H1 (cell line): Measurements from ENCODE around the gene ZC3H14. TPM values are rescaled to one million over a fixed set of nuclear protein-coding genes. Genes with fewer than 3 reads are reported as not detected.

Experiments
- CTCF ChIA-PET: fragments of 300-600 bp; sonication (Branson Sonifier 250); formaldehyde crosslinking; loops from one replicate; lab custom pipeline; 2021; ENCODE audit not compliant: partially characterized antibody; lab: Charles Lee
- POLR2A ChIA-PET: fragments of 300-600 bp; sonication (Branson Sonifier 250); formaldehyde crosslinking; loops from one replicate; lab custom pipeline; 2021; ENCODE audit warnings: inconsistent platforms; ENCODE audit not compliant: partially characterized antibody; lab: Charles Lee
- DNase-seq, 2 experiments: peaks; one replicate each; pipeline versions ENCODE4 v3.0.0 to v3.0.0-alpha.2; 2010 to 2022; ENCODE audit warnings: low spot score in 2 of 2, low read depth in 1 of 2, mixed read lengths in 1 of 2
- FAIRE-seq: peaks from 2 replicates; lab custom pipeline; 2011; peaks lifted over from hg19 to GRCh38; lab: Jason Lieb, UNC
- H2AFZ ChIP-seq: 2 replicates; pipeline ENCODE4 v1.8.1; 2012; ENCODE audit warnings: low read length, inconsistent platforms
- H2AK5ac ChIP-seq: 2 replicates; pipeline ENCODE4 v1.6.1; 2013; ENCODE audit warnings: low read depth, low read length
- H2BK120ac ChIP-seq: replicated peaks from 2 replicates; pipeline ENCODE3; 2013; ENCODE audit warnings: low read depth, low read length, inconsistent platforms
- H2BK12ac ChIP-seq: 2 replicates; pipeline ENCODE4 v1.6.1; 2013; ENCODE audit warnings: low read depth, low read length
- H2BK15ac ChIP-seq: 2 replicates; pipeline ENCODE4 v1.6.1; 2013; ENCODE audit warnings: low read length
- H2BK20ac ChIP-seq: 2 replicates; pipeline ENCODE4 v1.6.1; 2013; ENCODE audit warnings: low read length
- H2BK5ac ChIP-seq: 2 replicates; pipeline ENCODE4 v1.6.1; 2013; ENCODE audit warnings: low read depth, low read length
- H3K14ac ChIP-seq: 2 replicates; pipeline ENCODE4 v1.6.1; 2013; ENCODE audit warnings: inconsistent platforms; ENCODE audit not compliant: insufficient read length
- H3K18ac ChIP-seq: 2 replicates; pipeline ENCODE4 v1.6.1; 2013; ENCODE audit warnings: low read length; ENCODE audit errors: extremely low read depth
- H3K23ac ChIP-seq: 2 replicates; pipeline ENCODE4 v1.6.1; 2013; ENCODE audit warnings: inconsistent platforms; ENCODE audit not compliant: insufficient read length
- H3K23me2 ChIP-seq: 2 replicates; pipeline ENCODE4 v1.6.1; 2013; ENCODE audit warnings: low read depth, low read length
- H3K27ac ChIP-seq: 2 replicates; pipeline ENCODE4 v1.6.1; 2011; ENCODE audit warnings: low read depth, low read length, inconsistent platforms
- H3K27me3 ChIP-seq, 4 experiments: replicated peaks in 1 of 4; 1 replicate in 1 of 4; 2 replicates in 3 of 4; pipeline versions ENCODE4 v1.6.1 to v1.8.1; 2011 to 2013; ENCODE audit warnings: low read length in 3 of 4, mild to moderate bottlenecking in 3 of 4, inconsistent platforms in 2 of 4, mixed read lengths in 2 of 4, moderate library complexity in 1 of 4; ENCODE audit not compliant: control insufficient read depth in 3 of 4, insufficient read depth in 3 of 4; ENCODE audit errors: extremely low read depth in 1 of 4
- H3K36me3 ChIP-seq, 4 experiments: 2 replicates each; pipeline versions ENCODE4 v1.6.1 to v1.8.1; 2011 to 2013; ENCODE audit warnings: mild to moderate bottlenecking in 4 of 4, low read length in 3 of 4, moderate library complexity in 2 of 4, control low read depth in 1 of 4, inconsistent platforms in 1 of 4; ENCODE audit not compliant: insufficient read depth in 4 of 4, control insufficient read depth in 2 of 4
- H3K4ac ChIP-seq: replicated peaks from 2 replicates; pipeline ENCODE3; 2013; ENCODE audit warnings: low read length, low read depth, mixed read lengths, inconsistent platforms; ENCODE audit not compliant: insufficient read length
- H3K4me1 ChIP-seq, 4 experiments: replicated peaks in 1 of 4; 1 replicate in 1 of 4; 2 replicates in 3 of 4; pipeline versions ENCODE4 v1.6.1 to v1.8.1; 2011 to 2013; ENCODE audit warnings: low read length in 3 of 4, inconsistent platforms in 2 of 4, mixed read lengths in 1 of 4; ENCODE audit not compliant: insufficient read depth in 4 of 4, control insufficient read depth in 3 of 4
- H3K4me2 ChIP-seq, 2 experiments: 2 replicates each; pipeline versions ENCODE4 v1.6.1 to v1.8.1; 2011 to 2013; ENCODE audit warnings: low read depth in 2 of 2, low read length in 2 of 2, control low read depth in 1 of 2, inconsistent platforms in 1 of 2, mild to moderate bottlenecking in 1 of 2; ENCODE audit not compliant: insufficient read depth in 1 of 2
- H3K4me3 ChIP-seq, 4 experiments: fragments of 200-600, 300-600 bp in 1 of 4; sonication (generic), shearing (Covaris generic), sonication (Bioruptor Twin) in 1 of 4; 2 replicates each; pipeline versions ENCODE4 v1.5.1 to v1.8.1; 2011 to 2016; ENCODE audit warnings: low read length in 4 of 4, low read depth in 3 of 4, control low read depth in 2 of 4, inconsistent platforms in 2 of 4, mild to moderate bottlenecking in 2 of 4, mixed read lengths in 1 of 4, moderate library complexity in 1 of 4; ENCODE audit not compliant: insufficient read depth in 2 of 4; ENCODE audit errors: extremely low read depth in 1 of 4
- H3K56ac ChIP-seq: replicated peaks from 2 replicates; pipeline ENCODE3; 2013; ENCODE audit warnings: low read depth, mild to moderate bottlenecking, mixed read lengths, low read length, inconsistent platforms; ENCODE audit not compliant: insufficient read length
- H3K79me1 ChIP-seq: 2 replicates; pipeline ENCODE4 v1.6.1; 2013; ENCODE audit warnings: low read depth, low read length, control low read depth
- H3K79me2 ChIP-seq, 2 experiments: 2 replicates each; pipeline versions ENCODE4 v1.6.1 to v1.8.1; 2012 to 2013; ENCODE audit warnings: low read length in 2 of 2, mild to moderate bottlenecking in 2 of 2, inconsistent platforms in 1 of 2; ENCODE audit not compliant: insufficient read depth in 2 of 2, control insufficient read depth in 1 of 2
- H3K9ac ChIP-seq, 4 experiments: replicated peaks in 1 of 4; 1 replicate in 1 of 4; 2 replicates in 3 of 4; pipeline versions ENCODE4 v1.6.1 to v1.8.1; 2011 to 2013; ENCODE audit warnings: low read depth in 3 of 4, low read length in 3 of 4, control low read depth in 2 of 4, mild to moderate bottlenecking in 2 of 4, moderate library complexity in 2 of 4, inconsistent platforms in 1 of 4; ENCODE audit errors: extremely low read depth in 1 of 4
- H3K9me3 ChIP-seq, 2 experiments: 2 replicates each; pipeline versions ENCODE4 v1.6.1 to v1.8.1; 2012 to 2013; ENCODE audit warnings: mild to moderate bottlenecking in 2 of 2, moderate library complexity in 2 of 2, control low read depth in 1 of 2, inconsistent platforms in 1 of 2, low read depth in 1 of 2, low read length in 1 of 2, mixed read lengths in 1 of 2; ENCODE audit not compliant: insufficient read depth in 2 of 2
- H4K20me1 ChIP-seq, 2 experiments: replicated peaks in 1 of 2; 2 replicates each; pipeline versions ENCODE3 to v1.8.1; 2011 to 2013; ENCODE audit warnings: inconsistent platforms in 2 of 2, low read length in 2 of 2, mild to moderate bottlenecking in 1 of 2; ENCODE audit not compliant: insufficient read depth in 2 of 2, control insufficient read depth in 1 of 2
- H4K5ac ChIP-seq: 2 replicates; pipeline ENCODE4 v1.6.1; 2013; ENCODE audit warnings: low read length, low read depth, mixed read lengths, inconsistent platforms; ENCODE audit not compliant: insufficient read length
- H4K8ac ChIP-seq: 2 replicates; pipeline ENCODE4 v1.8.0; 2013; ENCODE audit warnings: mild to moderate bottlenecking, moderate library complexity, low read length, inconsistent platforms; ENCODE audit not compliant: insufficient read depth; ENCODE audit errors: extremely low read depth
- H4K91ac ChIP-seq: replicated peaks from 2 replicates; pipeline ENCODE3; 2013; ENCODE audit warnings: low read length, mixed read lengths, inconsistent platforms; ENCODE audit not compliant: insufficient read length
- CBX8 ChIP-seq: fragments of 300-800, 300-1000 bp; sonication (generic); IDR thresholded peaks from 2 replicates; pipeline ENCODE4 v1.7.1; 2016; ENCODE audit warnings: low read depth, low read length, borderline replicate concordance
- KDM1A ChIP-seq: fragments of 200-600, 300-600 bp; sonication (generic); IDR thresholded peaks from 2 replicates; pipeline ENCODE4 v1.7.1; 2016; ENCODE audit warnings: mild to moderate bottlenecking, low read length, borderline replicate concordance
- WGBS, 2 experiments: shearing (Covaris generic) in 1 of 2; methylation state at CpG; one replicate each; pipeline versions ENCODE4 v1.1.6 to v1.1.7; 2013 to 2015; ENCODE audit warnings: low lambda C conversion rate in 2 of 2, mixed read lengths in 2 of 2, inconsistent platforms in 1 of 2, low coverage in 1 of 2, missing lambda C conversion rate in 1 of 2; ENCODE audit not compliant: insufficient replicate concordance in 2 of 2, insufficient coverage in 1 of 2, insufficient read length in 1 of 2; ENCODE audit errors: extremely low coverage in 1 of 2, missing lambda C conversion rate in 1 of 2; 5-methylcytosine and 5-hydroxymethylcytosine counted together
- polyA plus RNA-seq, 7 experiments: library from polyadenylated mRNA; depleted of rRNA in 3 of 7; stranded (reverse) in 5 of 7; unstranded in 2 of 7; fragments of >200 nt in 5 of 7; fragments of 200-250 nt in 2 of 7; gene quantifications; 1 replicate in 5 of 7; 2 replicates in 1 of 7; 4 replicates in 1 of 7; pipeline versions ENCODE4 v1.2.1 to v1.2.3, GENCODE V29; 2011 to 2013; ENCODE audit warnings: missing spikeins in 2 of 7, mixed read lengths in 2 of 7
- total RNA-seq: library from RNA; stranded (reverse); fragmentation: NEBNext Ultra II Directional; extraction: Animal tissue kit (Norgen Biotek cat#: 25700); gene quantifications from 2 replicates; pipeline ENCODE4 v1.2.1, GENCODE V29; 2021

The ZC3H14 gene
- total and polyA plus RNA-seq, 2 of the 8 experiments (the other 6 are each of a cell fraction or from before 2014, with no cell fraction given), result 86.0 to 99.1 TPM

- no peak overlapping the region for H3K14ac ChIP-seq
- H4K5ac ChIP-seq, result no peak overlapping the region
- WGBS, 2 experiments, result 88% methylated on average over 1 of the region's 1 CpG; no CpG with 5 or more reads in 1 of the 2 experiments
- no peak overlapping the region for H2AFZ ChIP-seq
- H3K4ac ChIP-seq, result no peak overlapping the region
- no peak overlapping the region for H2BK5ac ChIP-seq
- H3K27ac ChIP-seq, result no peak overlapping the region
- H2BK20ac ChIP-seq, result no peak overlapping the region
- FAIRE-seq, result no peak
- no peaks in the 10 kb centered on the region for H3K27me3 ChIP-seq
- H3K79me1 ChIP-seq, result no peaks in the 10 kb centered on the region
- no peaks in the 10 kb centered on the region for H4K20me1 ChIP-seq
- H3K9ac ChIP-seq, result no peak overlapping the region
- POLR2A ChIA-PET, result no interaction called here
- no peak overlapping the region for H2BK12ac ChIP-seq
- H3K79me2 ChIP-seq, result no peaks in the 10 kb centered on the region
- H3K23ac ChIP-seq, result no peak overlapping the region
- H3K4me3 ChIP-seq, result no peak overlapping the region
- no peaks in the 10 kb centered on the region for H3K23me2 ChIP-seq
- no peak for DNase-seq
- H3K9me3 ChIP-seq, result no peaks in the 10 kb centered on the region
- H3K56ac ChIP-seq, result no peak overlapping the region
- no peak overlapping the region for H4K8ac ChIP-seq
- CTCF ChIA-PET, result no interaction called here
- H3K18ac ChIP-seq, result no peak overlapping the region
- H2BK120ac ChIP-seq, result no peak overlapping the region
- peaks cover 3 to 35% (median 8%) of the 10 kb centered on the region in 4 experiments; a peak in 7 of 8 replicates for H3K36me3 ChIP-seq
- H2AK5ac ChIP-seq, result no peak overlapping the region
- peak; percentile 70; the same call in 1 of the 2 replicates for TF ChIP-seq KDM1A
- TF ChIP-seq CBX8, result no peak
- no peak overlapping the region for H3K4me2 ChIP-seq
- no peak overlapping the region for H2BK15ac ChIP-seq
- H4K91ac ChIP-seq, result no peak overlapping the region
- H3K4me1 ChIP-seq, result no peaks in the 10 kb centered on the region
These were observed 54.6 kb downstream of the ZC3H14 start for GRCh38 chr14:88617479-88617878.
